Measurements from ENCODE around the gene GOLGA8J.

Gene GOLGA8J

DNA sequence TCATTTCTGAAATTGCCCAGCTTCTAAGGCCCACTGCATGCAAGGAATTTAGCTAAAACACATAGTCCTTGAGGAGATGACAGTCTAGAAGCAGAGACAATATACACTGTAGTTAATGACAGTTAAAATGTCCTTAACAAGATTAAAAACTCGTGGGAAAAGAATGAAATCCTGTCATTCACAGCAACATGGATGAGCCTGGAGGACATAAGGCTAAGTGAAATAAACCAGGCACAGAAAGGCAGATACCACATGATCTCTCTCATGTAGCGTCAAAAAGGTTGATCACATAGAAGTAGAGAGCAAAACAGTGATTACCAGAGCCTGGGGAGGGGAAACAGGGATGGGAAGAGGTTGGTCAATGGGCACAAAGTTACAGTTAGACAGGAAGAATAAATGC lies 36.3 kb upstream of the GOLGA8J start:
- Histone ChIP-seq H3K4me3 (ENCODE audit: insufficient read depth, low read length, poor library complexity, severe bottlenecking) (no peak overlapping the region), H2AFZ (ENCODE audit: low read depth, low read length, severe bottlenecking) (no peak overlapping the region), H3F3A (ENCODE audit: insufficient read depth) (no peaks in the 10 kb centered on the region), H3K27ac (ENCODE audit: low read depth, low read length) (no peak overlapping the region), H4K20me1 (ENCODE audit: low read depth, low read length) (no peaks in the 10 kb centered on the region), H3K9me2 (replicated peaks; ENCODE audit: insufficient read depth, low read length) (no peaks in the 10 kb centered on the region), H3K36me3 (ENCODE audit: low read length) (no peaks in the 10 kb centered on the region), H3K79me2 (ENCODE audit: insufficient read depth, low read length) (no peaks in the 10 kb centered on the region), H3K27me3 (ENCODE audit: low read length) (no peaks in the 10 kb centered on the region), H3K4me2 (ENCODE audit: low read depth, low read length, poor library complexity, severe bottlenecking) (no peak overlapping the region), H3K9me3 (ENCODE audit: insufficient read depth, low read length) (no peaks in the 10 kb centered on the region), H3K9ac (ENCODE audit: low read length) (no peak overlapping the region)
- TF ChIP-seq EZH2phosphoT487 (conservative IDR thresholded peaks at IDR 0.05; ENCODE audit: low read length), result no peak
- TF ChIP-seq, protein P1, sequence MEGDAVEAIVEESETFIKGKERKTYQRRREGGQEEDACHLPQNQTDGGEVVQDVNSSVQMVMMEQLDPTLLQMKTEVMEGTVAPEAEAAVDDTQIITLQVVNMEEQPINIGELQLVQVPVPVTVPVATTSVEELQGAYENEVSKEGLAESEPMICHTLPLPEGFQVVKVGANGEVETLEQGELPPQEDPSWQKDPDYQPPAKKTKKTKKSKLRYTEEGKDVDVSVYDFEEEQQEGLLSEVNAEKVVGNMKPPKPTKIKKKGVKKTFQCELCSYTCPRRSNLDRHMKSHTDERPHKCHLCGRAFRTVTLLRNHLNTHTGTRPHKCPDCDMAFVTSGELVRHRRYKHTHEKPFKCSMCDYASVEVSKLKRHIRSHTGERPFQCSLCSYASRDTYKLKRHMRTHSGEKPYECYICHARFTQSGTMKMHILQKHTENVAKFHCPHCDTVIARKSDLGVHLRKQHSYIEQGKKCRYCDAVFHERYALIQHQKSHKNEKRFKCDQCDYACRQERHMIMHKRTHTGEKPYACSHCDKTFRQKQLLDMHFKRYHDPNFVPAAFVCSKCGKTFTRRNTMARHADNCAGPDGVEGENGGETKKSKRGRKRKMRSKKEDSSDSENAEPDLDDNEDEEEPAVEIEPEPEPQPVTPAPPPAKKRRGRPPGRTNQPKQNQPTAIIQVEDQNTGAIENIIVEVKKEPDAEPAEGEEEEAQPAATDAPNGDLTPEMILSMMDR (IDR thresholded peaks at IDR 0.05; ENCODE audit: insufficient read depth, low read length, poor library complexity, severe bottlenecking), result no peak

DNA sequence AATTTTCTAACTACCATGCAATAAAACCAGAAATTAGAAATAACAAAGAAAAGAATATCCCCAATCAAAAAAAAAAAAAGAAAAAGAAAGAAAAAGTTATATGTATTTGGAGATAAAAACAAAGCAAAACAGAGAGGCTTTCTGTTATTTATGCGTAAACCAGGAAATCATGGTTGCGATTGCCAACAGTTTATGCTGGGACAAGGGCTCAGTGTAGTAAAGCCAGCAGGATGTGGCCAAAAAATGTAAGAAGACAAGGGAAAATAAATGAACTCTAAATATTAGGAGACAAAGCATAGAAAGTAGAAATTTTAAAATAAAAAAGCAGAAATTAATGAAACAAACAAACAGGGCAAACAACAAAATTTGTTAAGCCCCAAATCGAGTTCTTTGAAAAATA lies 27.2 kb upstream of the GOLGA8J start:
- Histone ChIP-seq H3K9me3 (ENCODE audit: insufficient read depth, low read length) (no peaks in the 10 kb centered on the region), H4K20me1 (ENCODE audit: low read depth, low read length) (no peaks in the 10 kb centered on the region), H2AFZ (ENCODE audit: low read depth, low read length, severe bottlenecking) (no peak overlapping the region), H3K27me3 (ENCODE audit: low read length) (no peaks in the 10 kb centered on the region), H3K4me3 (ENCODE audit: insufficient read depth, low read length, poor library complexity, severe bottlenecking) (no peak overlapping the region), H3K9ac (ENCODE audit: low read length) (no peak overlapping the region), H3K36me3 (ENCODE audit: low read length) (no peaks in the 10 kb centered on the region), H3K79me2 (ENCODE audit: insufficient read depth, low read length) (no peaks in the 10 kb centered on the region), H3K9me2 (replicated peaks; ENCODE audit: insufficient read depth, low read length) (no peaks in the 10 kb centered on the region), H3F3A (ENCODE audit: insufficient read depth) (no peaks in the 10 kb centered on the region), H3K4me2 (ENCODE audit: low read depth, low read length, poor library complexity, severe bottlenecking) (no peak overlapping the region), H3K27ac (ENCODE audit: low read depth, low read length) (no peak overlapping the region)
- TF ChIP-seq, protein P1 (IDR thresholded peaks at IDR 0.05; ENCODE audit: insufficient read depth, low read length, poor library complexity, severe bottlenecking), result no peak
- TF ChIP-seq EZH2phosphoT487 (conservative IDR thresholded peaks at IDR 0.05; ENCODE audit: low read length), result no peak

DNA sequence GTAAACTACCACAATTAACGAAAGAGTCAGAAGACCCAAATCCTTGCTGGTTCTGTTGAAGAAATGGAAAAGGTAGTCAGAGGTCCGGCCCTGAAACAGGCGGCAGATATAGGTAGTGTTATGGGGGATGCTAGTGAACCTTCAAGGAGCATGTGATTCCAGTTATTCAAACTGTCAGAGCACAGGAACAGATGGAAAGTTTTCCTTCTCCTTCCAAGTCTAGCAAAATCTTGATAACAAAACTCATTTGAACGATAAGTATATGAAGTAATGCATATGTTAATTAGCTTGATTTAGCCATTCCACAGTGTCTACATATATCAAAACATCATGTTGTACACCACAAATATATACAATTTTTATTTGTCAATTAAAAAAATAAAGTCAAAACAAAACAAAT lies 26.6 kb upstream of the GOLGA8J start:
- Histone ChIP-seq H3K27ac (ENCODE audit: low read depth, low read length) (no peak overlapping the region), H3K27me3 (ENCODE audit: low read length) (no peaks in the 10 kb centered on the region), H3K36me3 (ENCODE audit: low read length) (no peaks in the 10 kb centered on the region), H3K9me3 (ENCODE audit: insufficient read depth, low read length) (no peaks in the 10 kb centered on the region), H3K4me2 (ENCODE audit: low read depth, low read length, poor library complexity, severe bottlenecking) (no peak overlapping the region), H3K9ac (ENCODE audit: low read length) (no peak overlapping the region), H3K79me2 (ENCODE audit: insufficient read depth, low read length) (no peaks in the 10 kb centered on the region), H3F3A (ENCODE audit: insufficient read depth) (no peaks in the 10 kb centered on the region), H2AFZ (ENCODE audit: low read depth, low read length, severe bottlenecking) (no peak overlapping the region), H4K20me1 (ENCODE audit: low read depth, low read length) (no peaks in the 10 kb centered on the region), H3K9me2 (replicated peaks; ENCODE audit: insufficient read depth, low read length) (no peaks in the 10 kb centered on the region), H3K4me3 (ENCODE audit: insufficient read depth, low read length, poor library complexity, severe bottlenecking) (no peak overlapping the region)
- TF ChIP-seq, protein P1 (IDR thresholded peaks at IDR 0.05; ENCODE audit: insufficient read depth, low read length, poor library complexity, severe bottlenecking), result no peak
- no peak for TF ChIP-seq EZH2phosphoT487 (conservative IDR thresholded peaks at IDR 0.05; ENCODE audit: low read length)

All from SU-DHL-6 (cell line).